Endodermal cell (in vitro differentiated cells): ENCODE results near the gene DDX50. TPM values are rescaled to one million over a fixed set of nuclear protein-coding genes. Genes with fewer than 3 reads are reported as not detected.

Experiments used
- DNase-seq: peaks from one replicate; pipeline ENCODE4 v3.0.0-alpha.2; 2017
- H3K27ac ChIP-seq: 2 replicates; pipeline ENCODE4 v1.5.1; 2013; ENCODE audit warnings: mild to moderate bottlenecking, low read depth, low read length, moderate library complexity
- H3K27me3 ChIP-seq: 2 replicates; pipeline ENCODE4 v1.6.1; 2013; ENCODE audit warnings: mild to moderate bottlenecking, low read length, moderate library complexity; ENCODE audit not compliant: insufficient read depth, control insufficient read depth, poor library complexity, severe bottlenecking
- H3K36me3 ChIP-seq: 2 replicates; pipeline ENCODE4 v1.7.0; 2013; ENCODE audit warnings: mild to moderate bottlenecking, low read length, moderate library complexity; ENCODE audit not compliant: control insufficient read depth, insufficient read depth
- H3K4me1 ChIP-seq: one replicate; pipeline ENCODE4 v1.7.0; 2013; ENCODE audit warnings: low read length; ENCODE audit not compliant: control insufficient read depth, insufficient read depth
- H3K4me3 ChIP-seq: 2 replicates; pipeline ENCODE4 v1.5.1; 2013; ENCODE audit warnings: mild to moderate bottlenecking, low read length, moderate library complexity
- H3K9ac ChIP-seq: 2 replicates; pipeline ENCODE4 v1.6.1; 2013; ENCODE audit warnings: mild to moderate bottlenecking, low read length, moderate library complexity; ENCODE audit not compliant: poor library complexity, severe bottlenecking; ENCODE audit errors: extremely low read depth
- H3K9me3 ChIP-seq: 2 replicates; pipeline ENCODE4 v1.6.1; 2013; ENCODE audit warnings: mild to moderate bottlenecking, low read length, moderate library complexity; ENCODE audit not compliant: control insufficient read depth
- H3K27ac Mint-ChIP-seq: 2 replicates; pipeline ENCODE4 v1.8.0; 2020; ENCODE audit warnings: mixed read lengths
- H3K27me3 Mint-ChIP-seq: 2 replicates; pipeline ENCODE4 v1.8.0; 2021; ENCODE audit warnings: mild to moderate bottlenecking, mixed read lengths; ENCODE audit not compliant: insufficient read depth
- H3K36me3 Mint-ChIP-seq: 2 replicates; pipeline ENCODE4 v1.8.0; 2020; ENCODE audit warnings: low read depth, mixed read lengths
- H3K4me1 Mint-ChIP-seq: 2 replicates; pipeline ENCODE4 v1.8.0; 2020; ENCODE audit warnings: mixed read lengths
- H3K4me3 Mint-ChIP-seq: 2 replicates; pipeline ENCODE4 v1.8.0; 2020; ENCODE audit warnings: mild to moderate bottlenecking, moderate library complexity, mixed read lengths
- H3K9me3 Mint-ChIP-seq: 2 replicates; pipeline ENCODE4 v1.8.0; 2020; ENCODE audit warnings: mild to moderate bottlenecking, mixed read lengths
- CTCF ChIP-seq: fragments of 200-600 bp; sonication (generic); conservative IDR thresholded peaks from 2 replicates; pipeline ENCODE4 v1.5.0; 2021; ENCODE audit warnings: antibody characterized with exemption, mild to moderate bottlenecking
- WGBS, 2 experiments: methylation state at CpG; one replicate each; pipeline versions ENCODE4 v1.1.5 to v1.1.7; 2013; ENCODE audit warnings: missing lambda C conversion rate in 2 of 2, mixed read lengths in 1 of 2; ENCODE audit not compliant: insufficient coverage in 1 of 2, insufficient read length in 1 of 2; 5-methylcytosine and 5-hydroxymethylcytosine counted together
- total RNA-seq, 2 donors: library from RNA; stranded (reverse); fragmentation: NEBNext Ultra II Directional in 1 of 2; extraction: Animal tissue kit (Norgen Biotek cat#: 25700) in 1 of 2; gene quantifications; 2 replicates in 1 of 2; 3 replicates in 1 of 2; pipeline ENCODE4 v1.2.1, GENCODE V29; 2021

DDX50 gene
- total RNA-seq, 2 donors from 2014 or later: 38.0 to 46.5 TPM

- Histone ChIP-seq H3K9ac (no peak overlapping the region), H3K36me3 (peaks cover 90% of the 10 kb centered on the region), H3K4me3 (no peak overlapping the region), H3K27ac (no peak overlapping the region), H3K4me1 (peaks cover 6% of the 10 kb centered on the region), H3K9me3 (no peaks in the 10 kb centered on the region), H3K27me3 (no peaks in the 10 kb centered on the region)
- Mint-ChIP-seq H3K9me3 (no peaks in the 10 kb centered on the region), H3K4me1 (peaks cover 18% of the 10 kb centered on the region), H3K27me3 (no peaks in the 10 kb centered on the region), H3K4me3 (no peak overlapping the region), H3K36me3 (peaks cover 66% of the 10 kb centered on the region), H3K27ac (no peak overlapping the region)
- no peak for DNase-seq
- WGBS, 2 experiments: 100% methylated on average over 1 of the region's 1 CpG; no CpG with 5 or more reads in 1 of the 2 experiments
- peak; percentile 64 for TF ChIP-seq CTCF
These were observed 80.0 kb downstream of the DDX50 start for GRCh38 chr10:68981074-68981473.

- no peak for DNase-seq
- Histone ChIP-seq H3K27ac (no peak overlapping the region), H3K4me3 (no peak overlapping the region), H3K4me1 (peaks cover 6% of the 10 kb centered on the region), H3K9me3 (no peaks in the 10 kb centered on the region), H3K9ac (no peak overlapping the region), H3K27me3 (no peaks in the 10 kb centered on the region), H3K36me3 (peaks cover 79% of the 10 kb centered on the region)
- peaks cover 18% of the 10 kb centered on the region for H3K4me1 Mint-ChIP-seq
- no peak overlapping the region for H3K27ac Mint-ChIP-seq
- WGBS, 2 experiments: 97% methylated on average over 11 of the region's 11 CpGs
- H3K4me3 Mint-ChIP-seq: no peak overlapping the region
- no peaks in the 10 kb centered on the region for H3K27me3 Mint-ChIP-seq
- H3K36me3 Mint-ChIP-seq: peaks cover 60% of the 10 kb centered on the region
- no peak for TF ChIP-seq CTCF
- no peaks in the 10 kb centered on the region for H3K9me3 Mint-ChIP-seq
These were observed 81.3 kb downstream of the DDX50 start for GRCh38 chr10:68982389-68982788.

DNA sequence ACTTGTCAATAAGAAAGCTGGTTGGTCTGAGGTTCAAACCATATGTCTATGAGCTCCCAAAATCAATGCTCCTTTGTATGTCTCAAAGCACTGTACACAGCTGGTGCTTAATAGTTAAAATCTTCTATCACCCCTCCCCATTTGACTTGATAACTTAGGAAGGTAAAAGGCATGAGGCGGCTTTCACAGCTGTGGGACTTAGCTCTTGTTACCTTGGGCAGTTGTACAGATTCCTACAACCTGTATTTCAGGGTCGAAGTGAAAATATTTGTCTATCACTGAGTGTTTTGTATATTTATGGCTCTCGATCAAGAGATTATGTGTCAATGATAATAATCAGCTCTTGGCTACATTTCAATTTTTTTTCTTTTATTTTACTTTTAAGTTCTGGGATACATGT lies 86.5 kb downstream of the DDX50 start:
- no peaks in the 10 kb centered on the region for H3K27me3 ChIP-seq
- peaks cover 6% of the 10 kb centered on the region for H3K4me1 ChIP-seq
- WGBS, 2 experiments: 93 to 94% methylated on average over 2 to 3 of the region's 3 CpGs
- H3K36me3 Mint-ChIP-seq: peaks cover 25% of the 10 kb centered on the region
- DNase-seq: no peak
- no peak overlapping the region for H3K27ac Mint-ChIP-seq
- no peaks in the 10 kb centered on the region for H3K9me3 ChIP-seq
- peak overlapping the region; percentile 87 for H3K4me3 Mint-ChIP-seq
- H3K4me1 Mint-ChIP-seq: peaks cover 22% of the 10 kb centered on the region
- no peaks in the 10 kb centered on the region for H3K9me3 Mint-ChIP-seq
- H3K4me3 ChIP-seq: no peak overlapping the region
- H3K27ac ChIP-seq: no peak overlapping the region
- no peak overlapping the region for H3K9ac ChIP-seq
- TF ChIP-seq CTCF: no peak
- no peaks in the 10 kb centered on the region for H3K27me3 Mint-ChIP-seq
- H3K36me3 ChIP-seq: peaks cover 38% of the 10 kb centered on the region
